HepG2 (cell line): ENCODE data around the gene EHBP1. TPM values are rescaled to one million over a fixed set of nuclear protein-coding genes. Genes with fewer than 3 reads are reported as not detected.
A peak's percentile ranks its signal among the peaks of the same experiment; 100 is the strongest.

Experiments used
- ARID4A ChIP-seq: sonication (generic); formaldehyde crosslinking; IDR thresholded peaks from 2 replicates; pipeline ENCODE4 v1.5.0; 2020; ENCODE audit warnings: mild to moderate bottlenecking, missing genetic modification reagents, borderline replicate concordance
- ESRRA ChIP-seq: sonication (generic); formaldehyde crosslinking; IDR thresholded peaks from 2 replicates; pipeline ENCODE4 v1.5.1; 2020; ENCODE audit warnings: mild to moderate bottlenecking, low read depth, missing genetic modification reagents
- FOXP1 ChIP-seq, 2 experiments: fragments of 450-650 bp in 1 of 2; IDR thresholded peaks; 2 replicates each; pipeline ENCODE4 v1.6.1; 2017 to 2018; ENCODE audit warnings: antibody characterized with exemption in 1 of 2
- HCFC1 ChIP-seq: fragments of 150-350 bp; IDR thresholded peaks from 2 replicates; pipeline ENCODE4 v1.6.1; 2014; ENCODE audit warnings: low read depth, low read length
- JUNB ChIP-seq: sonication (generic); formaldehyde crosslinking; IDR thresholded peaks from 2 replicates; pipeline ENCODE4 v1.8.0; 2022; ENCODE audit warnings: missing genetic modification reagents, mild to moderate bottlenecking, borderline replicate concordance
- KDM1A ChIP-seq: IDR thresholded peaks from 2 replicates; pipeline ENCODE4 v1.6.1; 2016; ENCODE audit warnings: missing compliant biosample characterization
- KMT2A ChIP-seq: sonication (generic); formaldehyde crosslinking; IDR thresholded peaks from 2 replicates; pipeline ENCODE4 v1.4.0; 2020; ENCODE audit warnings: missing genetic modification reagents
- MYC ChIP-seq: sonication (generic); formaldehyde crosslinking; IDR thresholded peaks from 2 replicates; pipeline ENCODE4 v1.9.0; 2021; ENCODE audit warnings: missing genetic modification reagents, borderline replicate concordance
- NFATC3 ChIP-seq: sonication (generic); formaldehyde crosslinking; IDR thresholded peaks from 2 replicates; pipeline ENCODE4 v1.5.1; 2020; ENCODE audit warnings: mild to moderate bottlenecking, missing genetic modification reagents
- NR2F2 ChIP-seq: IDR thresholded peaks from 2 replicates; pipeline ENCODE4 v1.6.1; 2012; ENCODE audit warnings: low read depth, inconsistent platforms, borderline replicate concordance
- PCBP2 ChIP-seq: fragments of 200-400 bp; formaldehyde crosslinking; optimal IDR thresholded peaks from 2 replicates; pipeline ENCODE3; 2018; ENCODE audit warnings: low read length, low read depth; ENCODE audit not compliant: poor library complexity, severe bottlenecking
- PRDM10 ChIP-seq: sonication (generic); formaldehyde crosslinking; IDR thresholded peaks from 2 replicates; pipeline ENCODE4 v1.4.0; 2020; ENCODE audit warnings: low read depth, missing genetic modification reagents
- SMAD9 ChIP-seq: sonication (generic); formaldehyde crosslinking; IDR thresholded peaks from 2 replicates; pipeline ENCODE4 v1.5.1; 2020; ENCODE audit warnings: mild to moderate bottlenecking, missing genetic modification reagents
- SP4 ChIP-seq: sonication (generic); formaldehyde crosslinking; IDR thresholded peaks from 2 replicates; pipeline ENCODE4 v1.8.1; 2023; ENCODE audit warnings: mild to moderate bottlenecking, missing genetic modification reagents
- SP5 ChIP-seq: IDR thresholded peaks from 2 replicates; pipeline ENCODE4 v1.6.1; 2016; ENCODE audit warnings: low read depth, borderline replicate concordance
- TAF1 ChIP-seq: sonication (generic); formaldehyde crosslinking; IDR thresholded peaks from 2 replicates; pipeline ENCODE4 v1.4.0; 2020; ENCODE audit warnings: missing genetic modification reagents
- ZFP36L2 ChIP-seq: sonication (generic); formaldehyde crosslinking; IDR thresholded peaks from 2 replicates; pipeline ENCODE4 v1.4.0; 2020; ENCODE audit warnings: missing genetic modification reagents
- ZNF350 ChIP-seq: sonication (generic); formaldehyde crosslinking; IDR thresholded peaks from 2 replicates; pipeline ENCODE4 v1.4.0; 2020; ENCODE audit warnings: mild to moderate bottlenecking, low read depth, missing genetic modification reagents, borderline replicate concordance
- ZNF777 ChIP-seq: sonication (generic); formaldehyde crosslinking; IDR thresholded peaks from 2 replicates; pipeline ENCODE4 v1.4.0; 2020; ENCODE audit warnings: missing genetic modification reagents
- polyA plus RNA-seq, 8 experiments: library from polyadenylated mRNA; depleted of rRNA in 3 of 8; stranded (reverse) in 7 of 8; unstranded in 1 of 8; fragments of >200 nt; fragmentation: Illumina TruSeq in 4 of 8; extraction: Trizol in 4 of 8; gene quantifications; 2 replicates each; pipeline versions ENCODE4 v1.2.1 to v1.2.3, GENCODE V29; 2011 to 2016; ENCODE audit warnings: low read depth in 4 of 8, missing spikeins in 1 of 8, mixed read lengths in 1 of 8; ENCODE audit not compliant: insufficient read depth in 1 of 8
- total RNA-seq, 5 experiments: library from RNA; depleted of rRNA; stranded (reverse); fragments of >200 nt; fragmentation: Illumina TruSeq; extraction: Trizol; gene quantifications; 2 replicates each; pipeline ENCODE4 v1.2.3, GENCODE V29; 2016; ENCODE audit warnings: low read depth in 1 of 5
- TF ChIP-seq, protein P1 (sequence below): sonication (generic); formaldehyde crosslinking; conservative IDR thresholded peaks from 2 replicates; pipeline ENCODE4 v1.4.0; 2020; ENCODE audit warnings: missing genetic modification reagents

EHBP1 gene
- total and polyA plus RNA-seq, 2 of the 13 experiments (the other 11 are each of a cell fraction or from before 2014, with no cell fraction given): 93.5 to 146 TPM

DNA sequence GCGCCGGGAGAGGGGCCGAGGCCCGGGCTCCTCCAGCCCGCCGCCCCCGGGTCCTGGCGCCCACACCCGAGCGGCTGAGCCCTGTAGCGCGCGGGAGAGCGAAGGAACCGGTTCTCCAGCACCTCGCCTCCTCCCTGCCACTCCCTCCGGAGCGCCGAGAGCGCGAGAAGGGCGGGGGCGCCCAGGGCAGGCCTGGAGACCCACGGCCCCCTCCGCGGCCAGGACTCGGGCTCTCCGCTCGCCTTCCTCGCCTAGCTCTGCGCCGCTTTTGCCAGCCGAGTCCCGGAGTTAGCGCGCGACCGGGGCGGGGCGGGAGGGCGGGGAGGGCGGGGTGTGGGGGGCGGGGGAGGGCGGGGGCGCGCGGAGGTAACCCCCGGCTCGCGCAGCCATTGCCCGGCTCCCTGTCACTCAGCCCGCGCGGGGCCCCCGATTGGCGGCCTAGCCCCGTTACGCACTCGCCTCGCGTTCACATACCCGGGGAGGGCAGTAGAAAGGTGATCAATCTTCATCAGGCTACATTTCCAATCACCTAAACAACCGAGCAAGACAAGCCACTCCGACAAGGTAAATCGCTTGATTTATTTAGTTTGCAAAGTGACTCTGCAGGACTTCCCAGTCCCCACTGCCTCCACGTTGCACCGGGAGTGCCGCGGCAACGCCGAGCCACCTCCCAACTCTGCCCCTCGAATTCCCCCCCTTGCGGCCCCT is 345.0 kb downstream of the EHBP1 start, which contains the start of gene OTX1 (continued):
- TF ChIP-seq NFATC3 (CRISPR knock-in tag): 0 out of 2 replicates have a peak, but pooled peaks have one; percentile 92
- no peak for TF ChIP-seq SMAD9 (CRISPR knock-in tag)
- peak; percentile 2; the same call in 1 of the 2 replicates for TF ChIP-seq ZNF350
- TF ChIP-seq, protein P1, sequence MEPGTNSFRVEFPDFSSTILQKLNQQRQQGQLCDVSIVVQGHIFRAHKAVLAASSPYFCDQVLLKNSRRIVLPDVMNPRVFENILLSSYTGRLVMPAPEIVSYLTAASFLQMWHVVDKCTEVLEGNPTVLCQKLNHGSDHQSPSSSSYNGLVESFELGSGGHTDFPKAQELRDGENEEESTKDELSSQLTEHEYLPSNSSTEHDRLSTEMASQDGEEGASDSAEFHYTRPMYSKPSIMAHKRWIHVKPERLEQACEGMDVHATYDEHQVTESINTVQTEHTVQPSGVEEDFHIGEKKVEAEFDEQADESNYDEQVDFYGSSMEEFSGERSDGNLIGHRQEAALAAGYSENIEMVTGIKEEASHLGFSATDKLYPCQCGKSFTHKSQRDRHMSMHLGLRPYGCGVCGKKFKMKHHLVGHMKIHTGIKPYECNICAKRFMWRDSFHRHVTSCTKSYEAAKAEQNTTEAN (CRISPR knock-in tag): no peak
- TF ChIP-seq KMT2A (CRISPR knock-in tag): no peak; the same call in none of the 2 replicates
- TF ChIP-seq ESRRA (CRISPR knock-in tag): no peak
- peak; percentile 81 for TF ChIP-seq ARID4A (CRISPR knock-in tag)
- TF ChIP-seq PRDM10: peak; percentile 45; the same call in 1 of the 2 replicates
- TF ChIP-seq HCFC1: no peak
- no peak; the same call in 1 of the 2 replicates for TF ChIP-seq ZNF777 (CRISPR knock-in tag)
- TF ChIP-seq PCBP2: no peak
- TF ChIP-seq MYC (CRISPR knock-in tag): no peak; the same call in 1 of the 2 replicates
- no peak for TF ChIP-seq FOXP1 (IDR thresholded peaks at IDR 0.05)
- TF ChIP-seq FOXP1 (CRISPR knock-in tag; IDR thresholded peaks at IDR 0.05): no peak
- peak; percentile 84; the same call in 1 of the 2 replicates for TF ChIP-seq TAF1 (CRISPR knock-in tag)
- TF ChIP-seq KDM1A: no peak
- TF ChIP-seq JUNB (CRISPR knock-in tag): peak; percentile 8; the same call in 1 of the 2 replicates
- TF ChIP-seq SP4 (CRISPR knock-in tag): peak; percentile 67
- no peak for TF ChIP-seq ZFP36L2 (CRISPR knock-in tag)
- peak; percentile 57 for TF ChIP-seq SP5 (CRISPR knock-in tag)
- TF ChIP-seq NR2F2: 0 out of 2 replicates have a peak, but pooled peaks have one; percentile 49
